Thyroid gland (tissue), 4 donors: ENCODE measurements around the gene EFNA3.

Experiments used
- CTCF ChIP-seq, 6 experiments: fragments of 200-600 bp in 3 of 6; fragments of 450-650 bp in 3 of 6; sonication (generic) in 3 of 6; IDR thresholded peaks; one replicate each; pipeline ENCODE4 v1.5.1; 2016 to 2019; ENCODE audit warnings: antibody characterized with exemption in 6 of 6, mild to moderate bottlenecking in 2 of 6, inconsistent platforms in 1 of 6, moderate library complexity in 1 of 6
- POLR2A ChIP-seq, 2 donors: fragments of 450-650 bp; IDR thresholded peaks; one replicate each; pipeline ENCODE4 v1.6.1; 2017; ENCODE audit warnings: antibody characterized with exemption in 2 of 2, mild to moderate bottlenecking in 2 of 2, moderate library complexity in 1 of 2

GRCh38 chr1:155030243-155030795 is 48.3 kb upstream of the EFNA3 start:
- TF ChIP-seq CTCF (IDR thresholded peaks at IDR 0.05) (no peak), POLR2A (IDR thresholded peaks at IDR 0.05) (no peak)
